GM18867 (cell line): ENCODE results near the gene SOCS1.

ENCODE experiments used
- ATAC-seq: cut with Tn5 transposase; IDR thresholded peaks from one replicate; pipeline ENCODE4 v1.9.1; 2021; ENCODE audit warnings: mild to moderate bottlenecking, moderate library complexity; ENCODE audit not compliant: unreplicated experiment

Gene SOCS1

DNA sequence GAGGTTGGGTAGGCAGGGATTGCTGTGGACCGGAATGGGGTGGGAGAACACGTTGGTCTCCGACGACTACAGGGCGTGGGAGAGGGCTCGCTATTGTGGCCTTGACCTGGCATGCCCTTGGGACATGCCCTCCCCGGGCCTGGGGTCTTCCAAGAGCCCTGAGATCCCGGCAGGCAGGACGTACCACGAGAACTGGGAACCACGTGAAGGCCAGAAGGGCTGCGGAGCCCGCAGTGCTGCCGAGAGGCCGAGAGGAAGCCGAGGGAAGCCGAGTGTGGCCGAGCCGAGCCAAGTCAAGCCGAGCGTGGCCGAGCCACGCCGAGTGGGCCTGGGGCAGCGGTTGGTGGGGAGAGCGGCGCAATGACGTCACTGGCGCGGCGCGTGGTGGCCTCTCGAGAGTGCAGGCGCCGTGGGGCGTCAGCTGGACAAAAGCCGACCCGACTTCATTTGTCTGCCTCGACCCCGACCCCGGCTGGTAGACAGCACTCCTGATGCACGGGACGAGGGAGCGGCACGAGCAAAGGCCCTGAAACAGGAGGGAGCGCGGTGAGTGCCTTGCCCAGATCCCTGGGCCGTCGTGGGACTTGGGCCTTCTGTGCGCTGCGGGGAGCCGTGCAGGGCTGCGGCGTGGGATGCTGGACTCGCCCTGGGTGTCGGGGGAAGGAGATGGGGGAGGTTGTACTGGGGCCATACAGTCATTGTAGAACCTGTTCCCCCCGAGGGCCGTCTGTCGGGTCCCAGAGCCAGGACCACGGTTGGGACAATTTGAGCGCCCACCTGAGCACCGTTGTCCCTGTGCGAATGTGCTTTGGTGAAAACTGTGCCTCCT, 6.6 kb downstream of the SOCS1 start:
- no peak for ATAC-seq

- no peak for ATAC-seq
Observed at GRCh38 chr16:11248133-11248532, 7.9 kb downstream of the SOCS1 start.

DNA sequence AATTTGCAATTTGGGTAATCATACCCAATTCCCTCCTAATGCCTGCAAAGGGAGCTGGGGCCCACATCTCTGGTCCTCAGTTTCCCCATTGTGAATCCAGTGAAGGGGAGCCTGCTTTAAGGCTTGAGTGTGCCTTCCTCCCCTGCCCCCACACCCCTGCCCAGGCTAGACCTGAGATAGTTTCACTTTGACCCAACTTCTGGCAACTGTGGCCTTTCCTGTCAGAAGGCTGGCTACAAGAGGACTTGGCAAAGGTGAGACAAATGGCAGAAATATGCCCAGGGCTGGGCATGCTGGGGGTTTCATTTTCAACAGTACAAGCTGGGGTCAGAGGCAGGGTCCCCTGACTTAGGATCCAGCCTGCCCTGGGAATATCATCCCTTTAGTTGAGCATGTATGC, 10.0 kb downstream of the SOCS1 start:
- ATAC-seq, result no peak

GRCh38 chr16:11245222-11245737, 10.7 kb downstream of the SOCS1 start:
- no peak for ATAC-seq

- no peak for ATAC-seq
Observed at GRCh38 chr16:11242658-11243057, 13.3 kb downstream of the SOCS1 start.

DNA sequence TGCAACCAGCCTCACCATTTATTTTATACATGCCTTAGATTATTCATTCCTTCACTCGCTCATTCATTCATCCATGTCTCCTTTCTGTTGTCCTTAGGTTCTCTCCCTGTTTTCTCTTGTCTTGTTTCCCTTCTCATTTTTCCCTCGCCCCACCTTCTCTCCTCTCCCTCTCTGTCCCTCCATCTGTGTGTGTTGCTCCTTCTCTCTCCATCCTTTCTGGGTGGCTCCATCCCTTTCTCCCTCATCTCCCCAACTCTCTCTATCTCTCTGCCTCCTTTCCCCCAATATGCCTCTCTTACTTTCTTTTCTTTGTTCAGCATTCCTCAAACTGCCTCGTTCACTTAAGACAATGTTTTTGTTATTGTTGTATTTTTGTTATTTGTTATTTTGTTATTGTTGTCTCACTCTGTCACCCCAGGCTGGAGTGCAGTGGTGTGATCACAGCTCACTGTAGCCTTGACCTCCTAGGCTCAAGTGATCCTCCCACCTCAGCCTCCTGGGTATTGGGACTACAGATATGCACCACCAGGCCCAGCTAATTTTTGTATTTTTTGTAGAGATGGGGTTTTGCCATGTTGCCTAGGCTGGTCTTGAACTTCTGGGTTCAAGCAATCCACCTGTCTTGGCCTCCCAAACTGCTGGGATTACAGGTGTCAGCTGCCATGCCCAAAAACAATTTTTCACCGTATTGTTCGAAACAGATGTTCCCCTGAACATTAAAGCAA, 14.4 kb downstream of the SOCS1 start:
- no peak for ATAC-seq

GRCh38 chr16:11240636-11241473, 15.1 kb downstream of the SOCS1 start:
- ATAC-seq, result no peak

DNA sequence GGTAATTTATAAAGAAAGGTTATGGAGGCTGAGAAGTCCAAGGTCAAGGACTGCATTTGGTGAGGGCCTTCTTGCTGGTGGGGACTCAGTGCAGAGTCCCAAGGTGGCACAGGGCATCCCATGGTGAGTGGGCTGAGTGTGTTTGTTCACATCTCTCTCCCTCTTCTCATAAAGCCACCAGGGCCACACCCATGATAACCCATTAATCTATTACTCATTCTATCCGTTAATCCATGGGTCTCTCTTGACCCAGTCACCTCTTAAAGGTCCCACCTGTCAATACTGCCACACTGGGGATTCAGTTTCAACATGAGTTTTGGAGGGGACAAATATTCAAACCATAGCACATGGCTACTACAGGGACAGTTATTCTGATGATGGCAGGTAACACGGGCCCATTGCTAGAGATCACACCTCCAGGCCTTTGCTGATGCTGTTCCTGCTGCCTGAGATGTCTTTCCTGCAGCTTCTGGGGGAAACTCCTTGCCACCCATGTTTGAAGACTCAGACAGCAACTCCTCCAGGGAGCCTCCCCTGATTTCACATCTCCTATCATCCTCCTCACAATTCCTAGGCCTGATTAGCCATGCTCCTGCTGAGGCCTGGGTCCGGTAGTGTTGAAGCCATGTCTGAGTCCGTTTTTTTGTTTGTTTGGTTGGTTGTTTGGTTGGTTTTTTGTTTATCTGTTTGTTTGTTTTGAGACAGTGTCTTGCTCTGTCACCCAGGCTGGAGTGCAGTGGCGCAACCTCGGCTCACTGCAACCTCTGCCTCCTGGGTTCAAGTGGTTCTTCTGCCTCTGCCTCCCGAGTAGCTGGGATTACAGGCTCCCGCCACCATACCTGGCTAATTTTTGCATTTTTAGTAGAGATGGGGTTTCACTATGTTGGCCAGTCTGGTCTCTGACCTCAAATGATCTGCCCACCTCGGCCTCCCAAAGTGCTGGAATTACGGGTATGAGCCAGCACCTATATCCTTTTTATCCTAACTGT, 16.1 kb downstream of the SOCS1 start:
- ATAC-seq, result no peak

DNA sequence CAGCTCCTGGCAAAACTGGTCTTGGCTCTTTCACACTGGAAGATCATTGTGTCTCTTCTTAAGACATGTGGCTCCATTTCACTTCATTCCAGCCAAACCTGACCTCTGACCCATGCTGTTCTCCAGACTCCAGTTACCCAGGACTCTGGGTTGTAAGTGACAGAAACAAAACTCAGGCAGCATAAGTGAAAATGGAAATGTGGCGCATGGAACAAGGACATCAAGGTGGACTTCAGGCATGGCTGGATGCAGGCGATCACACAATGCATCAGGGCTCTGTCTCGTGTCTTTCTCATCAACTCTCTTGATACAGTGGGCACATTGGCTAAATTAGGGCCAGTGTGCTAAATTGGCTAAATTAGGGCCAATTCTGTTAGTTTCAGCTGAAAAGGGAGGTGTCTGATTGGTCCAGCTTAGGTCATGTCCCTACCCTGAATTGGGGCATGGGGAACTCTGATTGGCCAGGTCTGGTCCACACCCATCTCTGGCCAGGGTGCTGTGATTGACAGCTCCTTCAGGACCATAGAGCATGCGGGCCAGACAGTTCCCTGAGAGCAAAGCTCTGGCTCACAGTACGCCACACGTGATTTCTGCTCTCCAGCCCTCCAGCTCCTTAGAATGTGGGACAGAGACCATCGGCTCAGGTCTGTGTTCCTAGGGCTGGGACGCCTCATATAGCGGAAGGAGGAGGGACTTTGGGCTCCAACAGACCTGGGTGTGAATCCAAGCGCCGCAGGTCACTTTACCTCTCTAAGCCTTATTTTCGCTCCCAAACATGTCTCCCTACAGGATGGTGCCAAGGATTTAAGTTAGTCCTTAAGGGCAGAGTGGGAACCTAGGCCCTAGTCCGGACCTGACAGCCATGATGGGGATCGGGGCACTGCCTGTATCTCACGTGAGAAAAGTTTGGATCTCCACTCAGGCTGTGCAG, 17.5 kb downstream of the SOCS1 start:
- no peak for ATAC-seq

DNA sequence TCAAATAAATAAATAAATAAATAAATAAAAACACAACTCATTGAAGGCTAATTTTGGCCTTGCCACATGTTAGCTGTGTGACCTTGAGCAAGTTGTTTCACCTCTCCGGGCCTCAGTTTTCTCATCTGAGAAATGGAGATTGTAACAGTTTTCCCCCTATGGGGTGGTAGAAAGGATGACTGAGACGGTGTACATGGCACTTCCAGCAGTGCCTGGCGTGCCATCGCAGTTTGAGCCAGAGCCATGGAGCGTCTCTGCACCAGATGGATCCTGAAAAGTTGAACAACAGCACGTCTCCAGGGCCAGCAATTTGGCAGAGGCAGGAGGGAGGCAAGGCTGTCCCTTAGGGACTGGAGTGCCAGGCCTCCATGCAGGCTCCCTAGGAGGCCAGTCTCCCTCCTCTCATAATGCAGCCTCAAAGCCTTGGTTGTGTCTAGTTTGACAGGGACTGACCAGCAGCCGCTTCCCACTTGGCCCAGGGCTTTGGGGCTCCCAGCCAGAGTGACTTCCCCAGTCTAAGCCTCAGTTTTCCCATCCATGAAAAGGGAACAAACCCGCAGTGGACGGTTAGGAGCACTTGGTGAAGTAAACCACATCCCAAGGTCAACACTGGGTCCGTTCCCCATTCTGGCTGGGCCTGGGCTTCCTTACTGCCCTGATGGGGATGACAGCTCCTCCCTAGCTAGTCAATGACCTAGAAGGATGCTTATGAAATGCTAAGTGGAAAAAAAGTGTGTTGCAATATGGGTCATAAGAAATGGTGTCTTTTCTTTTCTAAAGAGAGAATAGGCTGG, 19.3 kb downstream of the SOCS1 start:
- no peak for ATAC-seq

- no peak for ATAC-seq
Observed at GRCh38 chr16:11235703-11235991, 20.4 kb downstream of the SOCS1 start.

- no peak for ATAC-seq
Observed at GRCh38 chr16:11234884-11235702, 20.9 kb downstream of the SOCS1 start.

- ATAC-seq, result no peak
Observed at GRCh38 chr16:11233727-11234376, 22.2 kb downstream of the SOCS1 start.

- peak; percentile 66 for ATAC-seq
Observed at GRCh38 chr16:11232852-11233726, 22.9 kb downstream of the SOCS1 start.

GRCh38 chr16:11232302-11232851, 23.6 kb downstream of the SOCS1 start:
- ATAC-seq, result no peak
